Upper lobe of right lung (tissue), 1 donor: ENCODE data around the gene IL1R1. TPM values are rescaled to one million over a fixed set of nuclear protein-coding genes. Genes with fewer than 3 reads are reported as not detected.

Source experiments
- ATAC-seq: fragments of 200-7000 bp; cut with Tn5 transposase; one replicate; pipeline ENCODE4 v1.9.1; 2020; ENCODE audit warnings: mild to moderate bottlenecking, moderate library complexity
- DNase-seq: peaks from one replicate; pipeline ENCODE4 v3.0.0-alpha.2; 2020
- H3K27ac ChIP-seq: fragments of 200-600 bp; one replicate; pipeline ENCODE4 v1.8.0; 2022
- H3K27me3 ChIP-seq: fragments of 200-600 bp; one replicate; pipeline ENCODE4 v1.8.0; 2022; ENCODE audit warnings: mild to moderate bottlenecking
- H3K36me3 ChIP-seq: fragments of 200-600 bp; one replicate; pipeline ENCODE4 v1.8.0; 2022
- H3K4me1 ChIP-seq: fragments of 200-600 bp; one replicate; pipeline ENCODE4 v1.8.0; 2022
- H3K4me3 ChIP-seq: fragments of 200-600 bp; one replicate; pipeline ENCODE4 v1.8.0; 2022; ENCODE audit warnings: mild to moderate bottlenecking
- H3K9me3 ChIP-seq: fragments of 200-600 bp; one replicate; pipeline ENCODE4 v1.8.0; 2022
- intact Hi-C: fragments of 100-400 bp; cut with DNase I; formaldehyde crosslinking; loops from one replicate; pipeline ENCODE4 v1.11.0; 2022
- total RNA-seq: library from RNA; stranded (reverse); fragmentation: NEBNext Ultra II Directional; extraction: Animal tissue kit (Norgen Biotek cat#: 25700); gene quantifications from one replicate; pipeline ENCODE4 v1.2.1, GENCODE V29; 2021
- TF ChIP-seq, protein P1 (sequence below): fragments of 200-600 bp; IDR thresholded peaks from one replicate; pipeline ENCODE4 v1.8.0; 2022; ENCODE audit warnings: antibody characterized with exemption
- donor health status: DM: no; HTN: yes; CAD: no; lungs with severe emphysema.

IL1R1 gene
- total RNA-seq, 1 donor from 2014 or later, result 196 TPM

DNA sequence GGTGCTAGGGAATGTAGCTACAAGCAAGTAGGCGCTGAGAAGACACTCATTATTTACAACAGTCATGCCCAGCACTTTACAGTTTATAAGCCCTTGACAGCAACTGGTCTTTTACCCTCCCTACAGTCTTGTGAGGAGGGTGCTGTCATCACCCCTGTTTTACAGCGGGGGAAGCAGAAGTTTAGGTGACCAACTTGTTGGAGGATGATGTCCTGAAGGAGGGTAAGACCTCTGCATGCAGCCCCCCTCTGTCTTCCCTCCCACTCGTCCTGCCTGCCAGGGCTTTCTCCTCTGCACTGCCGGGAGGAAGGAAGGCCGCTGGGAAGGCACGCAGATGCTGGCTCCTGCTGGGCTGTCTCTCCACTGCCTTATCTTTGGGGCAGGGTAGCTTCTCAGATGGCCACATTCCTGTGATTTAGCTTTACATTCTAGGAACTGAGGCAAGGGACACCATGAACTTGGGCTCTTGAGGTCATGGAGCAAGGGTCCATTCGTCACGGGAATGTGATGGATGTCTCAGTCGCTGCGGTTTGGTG, 972 bp downstream of the IL1R1 start:
- Histone ChIP-seq H3K9me3 (no peaks in the 10 kb centered on the region), H3K36me3 (peaks cover 12% of the 10 kb centered on the region), H3K4me1 (peaks cover 32% of the 10 kb centered on the region), H3K27me3 (no peaks in the 10 kb centered on the region), H3K27ac (peak overlapping the region; percentile 98), H3K4me3 (peak overlapping the region; percentile 75)
- ATAC-seq, result peak; percentile 5
- TF ChIP-seq, protein P1, sequence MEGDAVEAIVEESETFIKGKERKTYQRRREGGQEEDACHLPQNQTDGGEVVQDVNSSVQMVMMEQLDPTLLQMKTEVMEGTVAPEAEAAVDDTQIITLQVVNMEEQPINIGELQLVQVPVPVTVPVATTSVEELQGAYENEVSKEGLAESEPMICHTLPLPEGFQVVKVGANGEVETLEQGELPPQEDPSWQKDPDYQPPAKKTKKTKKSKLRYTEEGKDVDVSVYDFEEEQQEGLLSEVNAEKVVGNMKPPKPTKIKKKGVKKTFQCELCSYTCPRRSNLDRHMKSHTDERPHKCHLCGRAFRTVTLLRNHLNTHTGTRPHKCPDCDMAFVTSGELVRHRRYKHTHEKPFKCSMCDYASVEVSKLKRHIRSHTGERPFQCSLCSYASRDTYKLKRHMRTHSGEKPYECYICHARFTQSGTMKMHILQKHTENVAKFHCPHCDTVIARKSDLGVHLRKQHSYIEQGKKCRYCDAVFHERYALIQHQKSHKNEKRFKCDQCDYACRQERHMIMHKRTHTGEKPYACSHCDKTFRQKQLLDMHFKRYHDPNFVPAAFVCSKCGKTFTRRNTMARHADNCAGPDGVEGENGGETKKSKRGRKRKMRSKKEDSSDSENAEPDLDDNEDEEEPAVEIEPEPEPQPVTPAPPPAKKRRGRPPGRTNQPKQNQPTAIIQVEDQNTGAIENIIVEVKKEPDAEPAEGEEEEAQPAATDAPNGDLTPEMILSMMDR, result no peak
- intact Hi-C loops, result no loop called here
- DNase-seq, result peak; percentile 70

DNA sequence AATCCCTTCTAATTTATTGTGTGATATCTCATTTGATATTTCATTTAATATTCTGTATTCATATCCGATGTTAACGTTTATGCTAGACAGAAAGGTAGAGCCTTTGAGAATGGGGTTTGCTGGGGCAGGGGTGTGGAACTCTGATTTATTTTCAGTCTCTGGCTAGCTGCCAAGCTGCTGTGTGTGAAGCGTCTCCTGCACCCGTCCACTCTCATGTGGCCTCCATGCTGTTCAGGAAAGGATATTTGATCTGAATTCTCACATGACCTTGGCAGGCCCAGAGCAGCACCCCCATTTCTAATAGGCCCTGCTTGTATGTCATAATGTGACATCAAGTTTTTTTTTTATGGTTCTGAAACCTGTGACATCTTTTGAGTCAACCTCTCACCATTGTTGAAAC, 1.6 kb downstream of the IL1R1 start:
- peaks cover 2% of the 10 kb centered on the region for H3K9me3 ChIP-seq
- TF ChIP-seq, protein P1, result no peak
- intact Hi-C loops, result no loop called here
- H3K27me3 ChIP-seq, result no peaks in the 10 kb centered on the region
- H3K4me1 ChIP-seq, result peaks cover 32% of the 10 kb centered on the region
- DNase-seq, result no peak
- H3K27ac ChIP-seq, result peak overlapping the region; percentile 98
- H3K36me3 ChIP-seq, result peaks cover 12% of the 10 kb centered on the region
- no peak for ATAC-seq
- H3K4me3 ChIP-seq, result peak overlapping the region; percentile 75

DNA sequence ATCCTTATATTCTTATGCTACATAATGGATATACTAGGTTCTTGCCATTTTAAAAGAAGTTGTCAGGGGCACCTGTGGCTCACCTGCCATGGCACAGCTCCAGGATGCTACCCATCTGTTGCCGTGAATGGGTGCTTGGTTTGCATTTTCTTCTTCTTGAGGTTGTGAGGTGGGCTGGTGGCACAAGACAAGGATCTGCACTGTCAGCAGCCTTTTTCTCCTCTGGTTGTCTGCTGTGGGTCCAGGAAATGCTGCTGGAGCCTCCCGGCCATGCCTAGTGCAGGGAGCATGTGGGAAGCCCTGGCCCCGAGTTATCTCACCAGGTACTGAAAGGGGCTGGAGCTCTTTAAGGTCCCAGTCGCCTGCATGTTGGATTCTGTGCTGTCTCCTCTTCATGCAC, 2.6 kb downstream of the IL1R1 start:
- Histone ChIP-seq H3K36me3 (peaks cover 12% of the 10 kb centered on the region), H3K4me3 (peak overlapping the region; percentile 75), H3K27ac (peak overlapping the region; percentile 30), H3K4me1 (peaks cover 39% of the 10 kb centered on the region), H3K9me3 (peaks cover 3% of the 10 kb centered on the region), H3K27me3 (no peaks in the 10 kb centered on the region)
- DNase-seq (no peak), ATAC-seq (no peak)
- TF ChIP-seq, protein P1, result no peak
- intact Hi-C loops, result no loop called here

DNA sequence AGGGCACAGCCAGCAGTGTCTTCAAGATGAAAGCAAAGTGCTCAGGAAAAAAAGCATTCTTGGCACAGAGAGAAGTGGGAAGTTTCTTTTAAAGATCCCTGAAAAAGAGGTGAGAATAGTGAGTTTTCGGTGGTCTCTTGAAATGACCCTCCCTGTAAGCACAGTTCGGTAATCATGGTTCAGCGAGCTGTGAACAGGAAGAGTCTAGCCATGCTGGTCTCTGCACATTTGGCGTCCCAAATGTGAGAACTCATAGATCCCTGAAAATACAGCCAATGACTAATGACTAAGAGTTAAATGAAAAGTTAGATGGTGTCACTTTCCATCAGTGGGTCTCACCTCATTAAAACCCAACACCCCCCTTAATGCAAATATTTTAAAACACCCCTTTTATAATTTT, 3.4 kb downstream of the IL1R1 start:
- Histone ChIP-seq H3K27ac (peak overlapping the region; percentile 30), H3K36me3 (peaks cover 12% of the 10 kb centered on the region), H3K27me3 (no peaks in the 10 kb centered on the region), H3K4me3 (peak overlapping the region; percentile 75), H3K4me1 (peaks cover 36% of the 10 kb centered on the region), H3K9me3 (peaks cover 3% of the 10 kb centered on the region)
- TF ChIP-seq, protein P1, result no peak
- ATAC-seq, result no peak
- no peak for DNase-seq
- intact Hi-C loops, result no loop called here

DNA sequence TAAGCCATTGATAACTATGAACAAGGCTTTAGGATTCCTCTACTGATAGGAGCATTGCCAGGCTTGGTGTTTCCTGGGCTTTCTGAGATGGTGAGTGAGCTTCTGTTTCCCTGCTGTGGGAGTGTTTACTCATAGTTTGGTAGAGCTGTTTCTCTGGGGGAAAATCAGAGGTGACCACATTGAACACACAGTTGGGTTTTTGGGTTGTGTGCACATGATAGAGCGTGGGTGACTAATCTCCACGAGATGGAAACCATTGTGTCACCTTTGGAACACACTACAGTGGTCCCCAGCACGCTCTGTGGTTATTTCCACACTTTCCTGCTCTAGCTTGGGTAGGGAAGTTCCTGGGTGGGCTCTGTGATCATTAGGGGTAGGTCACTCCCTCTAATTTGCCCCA, 5.4 kb downstream of the IL1R1 start:
- TF ChIP-seq, protein P1, result no peak
- Histone ChIP-seq H3K4me3 (no peak overlapping the region), H3K4me1 (peaks cover 36% of the 10 kb centered on the region), H3K9me3 (peaks cover 3% of the 10 kb centered on the region), H3K27me3 (no peaks in the 10 kb centered on the region), H3K27ac (no peak overlapping the region), H3K36me3 (peaks cover 19% of the 10 kb centered on the region)
- DNase-seq (no peak), ATAC-seq (no peak)
- intact Hi-C loops, result no loop called here

DNA sequence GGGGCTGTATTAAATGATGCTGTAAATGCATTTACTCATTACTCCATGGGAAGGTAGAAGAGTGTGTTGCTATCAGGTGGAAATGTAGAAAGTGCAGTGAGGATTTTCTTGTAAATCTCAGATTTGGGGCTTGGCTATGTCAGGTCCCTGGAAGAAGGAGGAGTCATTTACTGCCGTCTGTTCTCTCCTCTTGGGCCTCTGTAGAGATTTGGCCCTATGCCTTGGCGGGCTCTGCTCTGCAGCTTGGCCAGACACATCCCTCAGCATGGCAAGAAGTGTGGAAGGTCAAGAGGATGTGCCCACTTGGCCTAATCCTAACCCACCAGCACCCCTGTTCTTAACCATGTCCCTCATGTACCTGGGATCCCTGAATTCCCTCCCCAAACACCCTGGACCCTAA, 6.7 kb downstream of the IL1R1 start:
- Histone ChIP-seq H3K27me3 (no peaks in the 10 kb centered on the region), H3K27ac (peak overlapping the region; percentile 27), H3K36me3 (peaks cover 30% of the 10 kb centered on the region), H3K4me1 (peaks cover 36% of the 10 kb centered on the region), H3K9me3 (peaks cover 3% of the 10 kb centered on the region), H3K4me3 (no peak overlapping the region)
- ATAC-seq, result no peak
- DNase-seq, result no peak
- intact Hi-C loops, result no loop called here
- TF ChIP-seq, protein P1, result no peak
